IMR-90 (cell line): Measurements from ENCODE around the gene SH3BP4.

Experiments
- CEBPB ChIP-seq: IDR thresholded peaks from 2 replicates; pipeline ENCODE4 v1.6.1; 2012; ENCODE audit warnings: low read depth, low read length, improper control_type of control experiment
- CTCF ChIP-seq: conservative IDR thresholded peaks from 2 replicates; pipeline ENCODE4 v1.5.1; 2012; ENCODE audit warnings: mild to moderate bottlenecking, low read depth, low read length, improper control_type of control experiment
- FOS ChIP-seq: fragments of 150-350 bp; IDR thresholded peaks from 2 replicates; pipeline ENCODE4 v1.6.1; 2016; ENCODE audit warnings: low read depth, low read length
- NFE2L2 ChIP-seq: fragments of 150-350 bp; IDR thresholded peaks from 2 replicates; pipeline ENCODE4 v1.6.1; 2016; ENCODE audit warnings: low read depth, mild to moderate bottlenecking, low read length
- POLR2A ChIP-seq: IDR thresholded peaks from 2 replicates; pipeline ENCODE4 v1.6.1; 2012; ENCODE audit warnings: mild to moderate bottlenecking, low read depth, low read length
- RCOR1 ChIP-seq: IDR thresholded peaks from 2 replicates; pipeline ENCODE4 v1.6.1; 2012; ENCODE audit warnings: mild to moderate bottlenecking, low read length, improper control_type of control experiment; ENCODE audit not compliant: insufficient replicate concordance
- TF ChIP-seq, protein P1 (sequence below): fragments of 150-350 bp; IDR thresholded peaks from 2 replicates; pipeline ENCODE4 v1.6.1; 2017; ENCODE audit warnings: mild to moderate bottlenecking, antibody characterized with exemption, low read length, low read depth

- TF ChIP-seq CTCF (no peak), FOS (no peak), POLR2A (no peak), RCOR1 (no peak), NFE2L2 (no peak), CEBPB (no peak)
- TF ChIP-seq, protein P1, sequence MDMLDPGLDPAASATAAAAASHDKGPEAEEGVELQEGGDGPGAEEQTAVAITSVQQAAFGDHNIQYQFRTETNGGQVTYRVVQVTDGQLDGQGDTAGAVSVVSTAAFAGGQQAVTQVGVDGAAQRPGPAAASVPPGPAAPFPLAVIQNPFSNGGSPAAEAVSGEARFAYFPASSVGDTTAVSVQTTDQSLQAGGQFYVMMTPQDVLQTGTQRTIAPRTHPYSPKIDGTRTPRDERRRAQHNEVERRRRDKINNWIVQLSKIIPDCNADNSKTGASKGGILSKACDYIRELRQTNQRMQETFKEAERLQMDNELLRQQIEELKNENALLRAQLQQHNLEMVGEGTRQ, result no peak
These were observed 35.3 kb downstream of the SH3BP4 start for GRCh38 chr2:234986876-234987720.
